Right lobe of liver (tissue), 6 donors: ENCODE results near the gene POLQ. TPM values are rescaled to one million over a fixed set of nuclear protein-coding genes. Genes with fewer than 3 reads are reported as not detected.

Source experiments
- ATAC-seq, 4 donors: fragments of 200-7000 bp; cut with Tn5 transposase; one replicate each; pipeline ENCODE4 v1.9.1; 2020; ENCODE audit warnings: mild to moderate bottlenecking in 4 of 4, moderate library complexity in 4 of 4
- DNase-seq, 3 donors: peaks; one replicate each; pipeline ENCODE4 v3.0.0-alpha.2; 2020
- H3K27ac ChIP-seq, 3 donors: fragments of 200-600 bp; one replicate each; pipeline ENCODE4 v1.8.0; 2022
- H3K27me3 ChIP-seq, 2 donors: fragments of 200-600 bp; one replicate each; pipeline ENCODE4 v1.8.0; 2022
- H3K36me3 ChIP-seq, 4 donors: fragments of 200-600 bp; sonication (generic) in 1 of 4; one replicate each; pipeline versions ENCODE4 v1.5.1 to v1.8.0; 2017 to 2022; ENCODE audit warnings: control low read depth in 1 of 4
- H3K4me1 ChIP-seq, 4 donors: fragments of 200-600 bp; sonication (generic) in 1 of 4; one replicate each; pipeline versions ENCODE4 v1.5.1 to v1.8.0; 2017 to 2022; ENCODE audit warnings: control low read depth in 1 of 4
- H3K4me3 ChIP-seq, 3 donors: fragments of 200-600 bp; one replicate each; pipeline ENCODE4 v1.8.0; 2022
- H3K9me3 ChIP-seq, 4 donors: fragments of 200-600 bp; sonication (generic) in 1 of 4; one replicate each; pipeline versions ENCODE4 v1.5.1 to v1.8.0; 2017 to 2022; ENCODE audit warnings: control low read depth in 1 of 4
- CTCF ChIP-seq, 4 donors: fragments of 200-600 bp in 3 of 4; fragments of 450-650 bp in 1 of 4; IDR thresholded peaks; one replicate each; pipeline versions ENCODE4 v1.5.1 to v1.8.0; 2016 to 2022; ENCODE audit warnings: antibody characterized with exemption in 4 of 4, mild to moderate bottlenecking in 2 of 4
- POLR2A ChIP-seq: fragments of 450-650 bp; IDR thresholded peaks from one replicate; pipeline ENCODE4 v1.6.1; 2017; ENCODE audit warnings: antibody characterized with exemption, mild to moderate bottlenecking
- WGBS: methylation state at CpG from one replicate; pipeline ENCODE4 v1.1.6; 2018; ENCODE audit warnings: low coverage, low lambda C conversion rate; ENCODE audit not compliant: insufficient coverage; ENCODE audit errors: missing lambda C conversion rate; 5-methylcytosine and 5-hydroxymethylcytosine counted together
- intact Hi-C, 2 donors: fragments of 100-400 bp; cut with DNase I; formaldehyde crosslinking; loops; one replicate each; pipeline versions ENCODE4 v1.11.2 to v1.14.1; 2022
- total RNA-seq, 6 experiments: library from RNA; depleted of rRNA in 2 of 6; stranded (reverse); fragments of >200 nt in 2 of 6; fragmentation: NEBNext Ultra II Directional in 3 of 6; extraction: Animal tissue kit (Norgen Biotek cat#: 25700) in 3 of 6; gene quantifications; one replicate each; pipeline versions ENCODE4 v1.1.0 to v1.2.4, GENCODE V29; 2016 to 2023
- donor health status: DM: no; HTN: yes; CAD: no.
- donor health status: DM: no; HTN: no; CAD: no.
- donor health status: DM: no; HTN: no; CAD: no.
- donor health status: DM: no; HTN: yes; CAD: no.
- donor health status: DM: no; HTN: yes; CAD: no.

Gene POLQ
- total RNA-seq, 6 experiments from 2014 or later, result 0.02 to 1.2 (median 0.23) TPM

DNA sequence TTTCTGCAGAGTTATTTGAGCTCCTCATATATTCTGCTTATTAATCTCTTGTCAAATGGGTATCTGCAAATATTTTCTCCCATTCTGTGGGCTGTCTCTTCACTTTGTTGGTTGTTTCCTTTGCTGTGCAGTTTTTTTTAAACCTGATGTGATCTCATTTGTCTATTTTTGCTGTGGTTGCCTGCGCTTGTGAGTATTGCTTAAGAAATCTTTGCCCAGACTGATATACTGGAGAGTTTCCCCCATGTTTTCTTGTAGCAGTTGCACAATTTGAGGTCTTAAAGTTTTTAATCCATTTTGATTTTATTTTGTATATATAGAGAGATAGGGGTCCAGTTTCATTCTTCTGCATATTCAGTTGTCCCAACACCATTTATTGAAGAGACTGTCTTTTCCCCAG lies 102.3 kb downstream of the POLQ start:
- Histone ChIP-seq H3K36me3 (no peaks in the 10 kb centered on the region), H3K4me1 (no peaks in the 10 kb centered on the region), H3K27me3 (no peaks in the 10 kb centered on the region), H3K4me3 (no peak overlapping the region), H3K27ac (no peak overlapping the region), H3K9me3 (no peaks in the 10 kb centered on the region)
- WGBS, result 73% methylated on average over 1 of the region's 1 CpG
- DNase-seq, result no peak
- TF ChIP-seq CTCF (IDR thresholded peaks at IDR 0.05) (no peak), POLR2A (no peak)
- ATAC-seq, result no peak
- intact Hi-C loops, result no loop called here

DNA sequence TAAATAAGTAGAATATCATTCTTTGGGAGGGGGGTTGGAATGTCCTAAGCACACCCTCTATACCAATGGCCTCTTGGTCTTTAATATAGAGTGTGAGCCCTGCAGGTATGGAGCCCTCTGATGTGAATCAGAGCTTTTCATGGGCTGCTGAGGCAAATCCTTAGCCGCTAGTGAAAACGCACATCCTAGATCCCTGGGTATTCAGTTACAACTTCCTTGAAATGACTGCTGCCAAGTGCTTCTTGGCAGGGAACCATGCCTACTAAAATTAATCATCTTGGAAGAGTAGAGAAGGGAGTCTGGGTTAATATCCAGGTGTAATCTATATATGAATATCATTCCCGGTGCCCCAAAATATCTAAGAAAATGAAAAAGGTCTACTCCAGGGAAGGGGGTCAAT lies 109.1 kb downstream of the POLQ start:
- ATAC-seq, result no peak
- TF ChIP-seq POLR2A (no peak), CTCF (IDR thresholded peaks at IDR 0.05) (no peak)

DNA sequence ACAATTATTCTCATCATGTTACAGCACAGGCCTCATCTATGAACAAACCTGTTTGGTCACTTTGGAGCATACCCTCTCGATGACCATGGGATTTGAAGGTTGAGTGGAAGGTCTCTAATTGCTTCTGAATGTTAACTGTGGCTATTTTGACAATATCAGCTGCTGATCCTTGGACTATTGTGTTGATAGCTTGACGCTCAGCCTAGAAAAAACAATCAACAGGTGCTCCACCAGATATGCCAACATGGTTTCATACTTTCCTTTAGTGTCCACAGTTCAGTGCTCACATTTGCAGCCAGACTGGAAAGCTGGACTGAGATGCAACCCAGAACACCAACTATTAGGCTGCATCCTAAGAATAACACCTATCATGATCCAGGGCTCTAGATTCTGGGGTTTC lies 109.7 kb downstream of the POLQ start:
- H3K27ac ChIP-seq, result no peak overlapping the region
- 100% methylated on average over 1 of the region's 2 CpGs for WGBS
- H3K4me3 ChIP-seq, result no peak overlapping the region
- intact Hi-C loops, result no loop called here
- no peak for DNase-seq
- H3K9me3 ChIP-seq, result no peaks in the 10 kb centered on the region
- H3K36me3 ChIP-seq, result no peaks in the 10 kb centered on the region
- TF ChIP-seq POLR2A, result no peak
- no peak for TF ChIP-seq CTCF (IDR thresholded peaks at IDR 0.05)
- no peaks in the 10 kb centered on the region for H3K4me1 ChIP-seq
- ATAC-seq, result no peak
- H3K27me3 ChIP-seq, result no peaks in the 10 kb centered on the region

More for the DNA sequence above, 109.1 kb downstream of the POLQ start:
- intact Hi-C loops, result no loop called here
- no peak for DNase-seq
- Histone ChIP-seq H3K36me3 (no peaks in the 10 kb centered on the region), H3K4me1 (no peaks in the 10 kb centered on the region), H3K27me3 (no peaks in the 10 kb centered on the region), H3K9me3 (no peaks in the 10 kb centered on the region), H3K4me3 (no peak overlapping the region), H3K27ac (no peak overlapping the region)
- 75% methylated on average over 3 of the region's 3 CpGs for WGBS

DNA sequence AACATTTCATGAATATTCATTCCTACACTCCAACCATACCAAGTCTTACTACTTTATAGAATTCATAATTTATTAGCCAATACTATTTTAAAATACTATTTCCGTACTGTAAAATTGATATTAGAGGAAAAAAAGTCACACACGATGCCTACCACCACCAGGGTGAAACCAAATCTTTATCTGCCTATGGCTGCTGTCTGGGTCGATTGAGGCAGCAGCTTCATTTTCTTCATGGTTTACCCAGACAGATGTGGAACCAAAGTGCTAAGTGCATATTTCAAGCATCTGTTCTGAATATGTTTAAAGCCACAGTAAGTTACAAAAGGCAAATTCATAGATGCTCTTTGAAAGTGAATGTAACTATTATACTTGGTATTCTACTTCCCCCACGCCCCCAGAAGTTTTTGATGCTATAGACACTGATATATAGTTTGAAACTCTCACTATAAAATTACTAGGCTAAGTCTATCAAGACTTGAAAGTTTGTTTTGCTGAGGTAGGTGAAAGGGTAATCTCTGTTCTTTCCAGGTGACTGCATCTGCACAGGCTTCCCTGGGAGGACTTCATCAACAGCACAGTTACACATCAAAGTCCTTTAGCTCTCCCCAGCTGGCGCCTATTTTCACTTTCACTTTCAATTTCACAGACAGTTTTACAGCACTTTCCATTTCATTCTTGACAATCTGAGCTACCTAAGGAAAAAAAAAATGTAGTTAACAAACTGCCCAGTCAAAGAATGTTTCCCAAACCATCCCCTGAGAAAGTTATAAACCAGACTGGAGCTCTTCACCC lies 113.9 kb downstream of the POLQ start:
- TF ChIP-seq CTCF (IDR thresholded peaks at IDR 0.05) (no peak), POLR2A (no peak)
- intact Hi-C loops, result no loop called here
- ATAC-seq (peak; percentile 96 to 100 (median 98)), DNase-seq (peak in 1 of 3 donors; percentile 48)
- no peaks in the 10 kb centered on the region for H3K9me3 ChIP-seq
- H3K36me3 ChIP-seq, result no peaks in the 10 kb centered on the region
- H3K27ac ChIP-seq, result peak overlapping the region in 1 of 3 donors; percentile 10
- peak overlapping the region in 1 of 3 donors; percentile 22 for H3K4me3 ChIP-seq
- no peaks in the 10 kb centered on the region for H3K4me1 ChIP-seq
- no peaks in the 10 kb centered on the region for H3K27me3 ChIP-seq
- WGBS, result 56% methylated on average over 5 of the region's 5 CpGs
